CD4-positive, alpha-beta T cell (primary cell): ENCODE results near the gene C20orf144. TPM values are rescaled to one million over a fixed set of nuclear protein-coding genes. Genes with fewer than 3 reads are reported as not detected.

Experiments used
- ATAC-seq: fragments of 200-7000 bp; cut with Tn5 transposase; one replicate; pipeline ENCODE4 v1.10.0; 2022; ENCODE audit warnings: mild to moderate bottlenecking; ENCODE audit not compliant: poor library complexity
- CTCF ChIA-PET: fragments of 350-600 bp; sonication (Branson Sonifier 250); formaldehyde crosslinking; loops from one replicate; lab custom pipeline; 2021; ENCODE audit warnings: antibody characterized with exemption, inconsistent platforms; lab: Charles Lee
- POLR2A ChIA-PET: fragments of 350-600 bp; sonication (Branson Sonifier 250); formaldehyde crosslinking; loops from one replicate; lab custom pipeline; 2021; ENCODE audit warnings: antibody characterized with exemption, inconsistent platforms; lab: Charles Lee
- DNase-seq, 14 experiments: peaks; one replicate each; pipeline ENCODE4 v3.0.0-alpha.2; 2013 to 2020; ENCODE audit warnings: mixed read lengths in 2 of 14
- H3K27ac ChIP-seq, 2 donors: one replicate each; pipeline versions ENCODE4 v1.5.1 to v1.7.0; 2013; ENCODE audit warnings: low read length in 2 of 2, low read depth in 1 of 2, mild to moderate bottlenecking in 1 of 2
- H3K27me3 ChIP-seq, 2 experiments: 1 replicate in 1 of 2; 2 replicates in 1 of 2; pipeline versions ENCODE4 v1.6.1 to v1.7.0; 2013; ENCODE audit warnings: low read length in 2 of 2, control low read depth in 1 of 2, mild to moderate bottlenecking in 1 of 2, moderate library complexity in 1 of 2; ENCODE audit not compliant: insufficient read depth in 2 of 2, control insufficient read depth in 1 of 2
- H3K36me3 ChIP-seq: one replicate; pipeline ENCODE4 v1.6.1; 2013; ENCODE audit warnings: low read length, control low read depth; ENCODE audit not compliant: insufficient read depth
- H3K4me1 ChIP-seq: one replicate; pipeline ENCODE4 v1.6.1; 2013; ENCODE audit warnings: low read length, control low read depth; ENCODE audit not compliant: insufficient read depth
- H3K4me3 ChIP-seq: one replicate; pipeline ENCODE4 v1.5.1; 2013; ENCODE audit warnings: mild to moderate bottlenecking, low read length, moderate library complexity
- H3K9me3 ChIP-seq, 2 experiments: 1 replicate in 1 of 2; 2 replicates in 1 of 2; pipeline versions ENCODE4 v1.6.1 to v1.7.0; 2013; ENCODE audit warnings: low read length in 2 of 2, mild to moderate bottlenecking in 2 of 2, control low read depth in 1 of 2, moderate library complexity in 1 of 2; ENCODE audit not compliant: control insufficient read depth in 1 of 2, insufficient read depth in 1 of 2
- H3K27ac Mint-ChIP-seq: one replicate; pipeline ENCODE4 v1.8.0; 2020; ENCODE audit warnings: mixed read lengths
- H3K27me3 Mint-ChIP-seq: one replicate; pipeline ENCODE4 v1.8.0; 2021; ENCODE audit warnings: mixed read lengths
- H3K36me3 Mint-ChIP-seq: one replicate; pipeline ENCODE4 v1.8.0; 2021; ENCODE audit warnings: low read depth, mixed read lengths
- H3K4me1 Mint-ChIP-seq: one replicate; pipeline ENCODE4 v1.8.0; 2021; ENCODE audit warnings: low read depth, mixed read lengths
- H3K4me3 Mint-ChIP-seq: one replicate; pipeline ENCODE4 v1.8.0; 2020; ENCODE audit warnings: mild to moderate bottlenecking, mixed read lengths
- H3K9me3 Mint-ChIP-seq: one replicate; pipeline ENCODE4 v1.8.0; 2020; ENCODE audit warnings: mixed read lengths
- intact Hi-C, 2 experiments: fragments of 100-400 bp; cut with DNase I in 1 of 2; cut with micrococcal nuclease in 1 of 2; formaldehyde crosslinking; loops; one replicate each; pipeline versions ENCODE4 v1.15.1 to v1.9.0; 2023 to 2025; cut with DNase I, micrococcal nuclease
- total RNA-seq, 174 experiments: library from RNA in 2 of 174; stranded (reverse) in 2 of 174; gene quantifications; one replicate each; pipeline ENCODE4 v1.2.3 and lab custom pipeline; 2021 to 2026
- TF ChIP-seq, protein P1 (sequence below): fragments of 200-600 bp; IDR thresholded peaks from one replicate; pipeline ENCODE4 v1.8.0; 2022; ENCODE audit warnings: antibody characterized with exemption, mild to moderate bottlenecking

C20orf144 gene
- total RNA-seq, 2 experiments from 2014 or later, result 0.17 to 0.19 TPM

DNA sequence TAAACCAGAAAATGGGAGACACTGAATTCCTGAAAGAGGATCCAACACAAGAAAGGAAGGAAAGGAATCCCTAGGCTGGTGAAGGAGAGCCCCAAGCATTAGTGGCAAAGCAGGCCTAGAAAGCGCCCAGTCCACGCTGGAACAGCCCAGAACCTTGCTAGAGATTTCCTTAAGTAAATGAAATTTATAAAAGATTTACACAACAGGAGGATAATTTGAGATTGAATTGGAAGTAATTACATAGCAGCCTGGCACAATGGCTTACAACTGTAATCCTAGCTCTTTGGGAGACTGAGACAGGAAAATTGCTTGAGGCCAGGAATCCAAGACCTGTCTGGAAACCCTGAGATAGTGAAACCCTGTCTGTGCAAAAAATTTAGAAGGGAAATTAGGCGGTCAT, 26.8 kb upstream of the C20orf144 start:
- peaks cover 6% of the 10 kb centered on the region for H3K4me1 Mint-ChIP-seq
- H3K9me3 Mint-ChIP-seq, result no peaks in the 10 kb centered on the region
- H3K27me3 Mint-ChIP-seq, result no peaks in the 10 kb centered on the region
- ATAC-seq (no peak), DNase-seq (no peak)
- H3K27ac Mint-ChIP-seq, result no peak overlapping the region
- Histone ChIP-seq H3K4me3 (no peak overlapping the region), H3K27me3 (no peaks in the 10 kb centered on the region), H3K9me3 (no peaks in the 10 kb centered on the region), H3K4me1 (peaks cover 11% of the 10 kb centered on the region), H3K27ac (no peak overlapping the region), H3K36me3 (peaks cover 53% of the 10 kb centered on the region)
- CTCF ChIA-PET, result interaction anchor here (1.4 kb wide), 1 partner anchor 33 kb away, joined by 4 read pairs; no protein-coding TSS in a partner anchor
- POLR2A ChIA-PET, result no interaction called here
- intact Hi-C loops, result no loop called here
- H3K36me3 Mint-ChIP-seq, result peaks cover 74% of the 10 kb centered on the region
- TF ChIP-seq, protein P1, sequence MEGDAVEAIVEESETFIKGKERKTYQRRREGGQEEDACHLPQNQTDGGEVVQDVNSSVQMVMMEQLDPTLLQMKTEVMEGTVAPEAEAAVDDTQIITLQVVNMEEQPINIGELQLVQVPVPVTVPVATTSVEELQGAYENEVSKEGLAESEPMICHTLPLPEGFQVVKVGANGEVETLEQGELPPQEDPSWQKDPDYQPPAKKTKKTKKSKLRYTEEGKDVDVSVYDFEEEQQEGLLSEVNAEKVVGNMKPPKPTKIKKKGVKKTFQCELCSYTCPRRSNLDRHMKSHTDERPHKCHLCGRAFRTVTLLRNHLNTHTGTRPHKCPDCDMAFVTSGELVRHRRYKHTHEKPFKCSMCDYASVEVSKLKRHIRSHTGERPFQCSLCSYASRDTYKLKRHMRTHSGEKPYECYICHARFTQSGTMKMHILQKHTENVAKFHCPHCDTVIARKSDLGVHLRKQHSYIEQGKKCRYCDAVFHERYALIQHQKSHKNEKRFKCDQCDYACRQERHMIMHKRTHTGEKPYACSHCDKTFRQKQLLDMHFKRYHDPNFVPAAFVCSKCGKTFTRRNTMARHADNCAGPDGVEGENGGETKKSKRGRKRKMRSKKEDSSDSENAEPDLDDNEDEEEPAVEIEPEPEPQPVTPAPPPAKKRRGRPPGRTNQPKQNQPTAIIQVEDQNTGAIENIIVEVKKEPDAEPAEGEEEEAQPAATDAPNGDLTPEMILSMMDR, result no peak
- no peak overlapping the region for H3K4me3 Mint-ChIP-seq

DNA sequence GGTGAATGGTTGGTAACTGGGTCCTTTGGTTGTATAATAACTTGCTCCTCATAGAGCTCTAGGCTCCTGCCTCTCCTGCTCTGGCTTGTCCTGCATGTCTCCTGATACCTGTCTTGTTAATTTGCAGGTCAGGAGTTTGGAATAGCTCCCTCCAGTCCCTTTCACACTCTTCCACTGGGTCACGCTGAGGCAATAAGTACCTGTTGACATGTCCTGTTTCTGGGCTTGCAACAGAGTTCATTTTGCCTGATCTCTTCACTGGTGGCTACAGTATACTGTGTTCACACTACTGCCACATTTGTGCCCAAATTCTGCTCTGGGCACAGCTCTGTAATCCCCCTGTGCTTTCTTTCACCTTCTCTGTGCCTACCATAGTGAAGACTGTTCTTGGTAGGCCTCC, 25.4 kb upstream of the C20orf144 start:
- ChIA-PET POLR2A (no interaction called here), CTCF (no interaction called here)
- peaks cover 6% of the 10 kb centered on the region for H3K4me1 Mint-ChIP-seq
- no peak overlapping the region for H3K27ac Mint-ChIP-seq
- TF ChIP-seq, protein P1, result no peak
- H3K27me3 ChIP-seq, result no peaks in the 10 kb centered on the region
- peaks cover 73% of the 10 kb centered on the region for H3K36me3 Mint-ChIP-seq
- no peak overlapping the region for H3K27ac ChIP-seq
- H3K9me3 ChIP-seq, result no peaks in the 10 kb centered on the region
- H3K9me3 Mint-ChIP-seq, result no peaks in the 10 kb centered on the region
- H3K4me1 ChIP-seq, result peaks cover 11% of the 10 kb centered on the region
- H3K36me3 ChIP-seq, result peaks cover 54% of the 10 kb centered on the region
- no peak overlapping the region for H3K4me3 Mint-ChIP-seq
- DNase-seq, result no peak
- no peaks in the 10 kb centered on the region for H3K27me3 Mint-ChIP-seq
- ATAC-seq, result no peak
- intact Hi-C loops, result no loop called here
- no peak overlapping the region for H3K4me3 ChIP-seq

DNA sequence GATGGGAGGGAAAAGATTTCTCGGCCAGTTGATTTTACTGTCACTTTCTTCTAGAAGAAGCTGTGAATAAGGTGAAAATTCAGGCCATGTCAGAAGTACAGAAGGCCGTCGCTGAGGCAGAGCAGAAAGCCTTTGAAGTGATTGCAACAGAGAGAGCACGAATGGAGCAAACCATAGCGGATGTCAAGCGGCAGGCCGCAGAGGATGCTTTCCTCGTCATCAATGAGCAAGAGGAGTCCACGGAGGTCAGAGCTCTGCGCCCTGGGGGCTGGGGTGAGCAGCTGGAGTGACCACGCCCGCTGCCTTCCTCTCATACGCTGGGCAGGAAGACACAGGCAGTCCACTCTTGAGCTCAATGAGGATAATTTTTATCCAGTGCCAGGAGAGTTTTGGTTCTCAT, 21.8 kb upstream of the C20orf144 start:
- Histone ChIP-seq H3K9me3 (no peaks in the 10 kb centered on the region), H3K36me3 (peaks cover 57% of the 10 kb centered on the region), H3K4me3 (no peak overlapping the region), H3K27me3 (no peaks in the 10 kb centered on the region), H3K27ac (no peak overlapping the region), H3K4me1 (no peaks in the 10 kb centered on the region)
- DNase-seq (no peak), ATAC-seq (no peak)
- H3K36me3 Mint-ChIP-seq, result peaks cover 90% of the 10 kb centered on the region
- no peak overlapping the region for H3K4me3 Mint-ChIP-seq
- TF ChIP-seq, protein P1, result no peak
- no peaks in the 10 kb centered on the region for H3K9me3 Mint-ChIP-seq
- ChIA-PET CTCF (interaction anchor here (1.3 kb wide), 1 partner anchor 183 kb away, joined by 4 read pairs; no protein-coding TSS in a partner anchor), POLR2A (no interaction called here)
- no peaks in the 10 kb centered on the region for H3K4me1 Mint-ChIP-seq
- intact Hi-C loops, result no loop called here
- no peak overlapping the region for H3K27ac Mint-ChIP-seq
- no peaks in the 10 kb centered on the region for H3K27me3 Mint-ChIP-seq
